HepG2 (cell line): ENCODE data around the gene COPS6. TPM values are rescaled to one million over a fixed set of nuclear protein-coding genes. Genes with fewer than 3 reads are reported as not detected.

Source experiments
- ETV6 ChIP-seq: sonication (generic); formaldehyde crosslinking; conservative IDR thresholded peaks from 2 replicates; pipeline ENCODE4 v1.4.0; 2020; ENCODE audit warnings: missing genetic modification reagents
- EZH2 ChIP-seq: conservative IDR thresholded peaks from 2 replicates; pipeline ENCODE4 v1.6.1; 2012; ENCODE audit warnings: mild to moderate bottlenecking, low read depth, low read length, moderate library complexity
- KMT2A ChIP-seq: sonication (generic); formaldehyde crosslinking; IDR thresholded peaks from 2 replicates; pipeline ENCODE4 v1.4.0; 2020; ENCODE audit warnings: missing genetic modification reagents
- PHF5A ChIP-seq: IDR thresholded peaks from one replicate; pipeline ENCODE4 v1.6.1; 2018; ENCODE audit warnings: low read depth, missing genetic modification reagents; ENCODE audit not compliant: unreplicated experiment
- PPARG ChIP-seq: conservative IDR thresholded peaks from 2 replicates; pipeline ENCODE4 v1.6.1; 2016; ENCODE audit warnings: missing biosample characterization, missing genetic modification reagents
- PRPF4 ChIP-seq: fragments of 200-400 bp; formaldehyde crosslinking; IDR thresholded peaks from 2 replicates; pipeline ENCODE4 v1.6.1; 2016; ENCODE audit warnings: low read length, low read depth; ENCODE audit not compliant: poor library complexity, severe bottlenecking
- SIX4 ChIP-seq: sonication (generic); formaldehyde crosslinking; IDR thresholded peaks from 2 replicates; pipeline ENCODE4 v1.4.0; 2020; ENCODE audit warnings: missing genetic modification reagents
- SMARCC2 ChIP-seq: fragments of 450-650 bp; IDR thresholded peaks from 2 replicates; pipeline ENCODE4 v1.6.1; 2017; ENCODE audit warnings: antibody characterized with exemption, mild to moderate bottlenecking
- SRF ChIP-seq: IDR thresholded peaks from 2 replicates; pipeline ENCODE4 v1.6.1; 2011; ENCODE audit warnings: mild to moderate bottlenecking, low read depth, low read length, moderate library complexity
- SRSF9 ChIP-seq: fragments of 200-400 bp; formaldehyde crosslinking; IDR thresholded peaks from 2 replicates; pipeline ENCODE4 v1.6.1; 2018; ENCODE audit warnings: borderline replicate concordance, mild to moderate bottlenecking, low read depth, low read length; ENCODE audit not compliant: insufficient read depth, poor library complexity, severe bottlenecking
- ZEB1 ChIP-seq: IDR thresholded peaks from 2 replicates; pipeline ENCODE4 v1.6.1; 2012; ENCODE audit warnings: mild to moderate bottlenecking, low read depth, inconsistent platforms; ENCODE audit not compliant: insufficient replicate concordance
- ZFY ChIP-seq: sonication (generic); formaldehyde crosslinking; IDR thresholded peaks from 2 replicates; pipeline ENCODE4 v1.4.0; 2020; ENCODE audit warnings: missing genetic modification reagents
- ZNF205 ChIP-seq: IDR thresholded peaks from 2 replicates; pipeline ENCODE4 v1.6.1; 2018; ENCODE audit warnings: missing biosample characterization, missing genetic modification reagents
- ZNF317 ChIP-seq: sonication (generic); formaldehyde crosslinking; IDR thresholded peaks from 2 replicates; pipeline ENCODE4 v1.5.0; 2020; ENCODE audit warnings: mild to moderate bottlenecking, missing genetic modification reagents
- ZSCAN20 ChIP-seq: sonication (generic); formaldehyde crosslinking; IDR thresholded peaks from 2 replicates; pipeline ENCODE4 v1.4.0; 2020; ENCODE audit warnings: missing genetic modification reagents, mild to moderate bottlenecking, borderline replicate concordance
- ZSCAN21 ChIP-seq: sonication (generic); formaldehyde crosslinking; IDR thresholded peaks from 2 replicates; pipeline ENCODE4 v1.8.0; 2022; ENCODE audit warnings: mild to moderate bottlenecking, missing genetic modification reagents, moderate library complexity, borderline replicate concordance
- polyA plus RNA-seq, 8 experiments: library from polyadenylated mRNA; depleted of rRNA in 3 of 8; stranded (reverse) in 7 of 8; unstranded in 1 of 8; fragments of >200 nt; fragmentation: Illumina TruSeq in 4 of 8; extraction: Trizol in 4 of 8; gene quantifications; 2 replicates each; pipeline versions ENCODE4 v1.2.1 to v1.2.3, GENCODE V29; 2011 to 2016; ENCODE audit warnings: low read depth in 4 of 8, missing spikeins in 1 of 8, mixed read lengths in 1 of 8; ENCODE audit not compliant: insufficient read depth in 1 of 8
- total RNA-seq, 5 experiments: library from RNA; depleted of rRNA; stranded (reverse); fragments of >200 nt; fragmentation: Illumina TruSeq; extraction: Trizol; gene quantifications; 2 replicates each; pipeline ENCODE4 v1.2.3, GENCODE V29; 2016; ENCODE audit warnings: low read depth in 1 of 5
- TF ChIP-seq, protein P1 (sequence below): sonication (generic); formaldehyde crosslinking; IDR thresholded peaks from 2 replicates; pipeline ENCODE4 v1.4.0; 2020; ENCODE audit warnings: missing genetic modification reagents
- TF ChIP-seq, protein P2 (sequence below): sonication (generic); formaldehyde crosslinking; IDR thresholded peaks from 2 replicates; pipeline ENCODE4 v1.5.0; 2020; ENCODE audit warnings: mild to moderate bottlenecking, low read depth, missing genetic modification reagents, borderline replicate concordance
- TF ChIP-seq, protein P3 (sequence below): sonication (generic); formaldehyde crosslinking; IDR thresholded peaks from 2 replicates; pipeline ENCODE4 v1.8.0; 2022; ENCODE audit warnings: mild to moderate bottlenecking, missing genetic modification reagents, moderate library complexity
- TF ChIP-seq, protein P4 (sequence below): IDR thresholded peaks from 2 replicates; pipeline ENCODE4 v1.6.1; 2018; ENCODE audit warnings: missing genetic modification reagents
- TF ChIP-seq, protein P5 (sequence below): sonication (generic); formaldehyde crosslinking; IDR thresholded peaks from 2 replicates; pipeline ENCODE4 v1.5.1; 2020; ENCODE audit warnings: missing genetic modification reagents, mild to moderate bottlenecking, borderline replicate concordance

The COPS6 gene
- total and polyA plus RNA-seq, 2 of the 13 experiments (the other 11 are each of a cell fraction or from before 2014, with no cell fraction given): 33.4 to 117 TPM

DNA sequence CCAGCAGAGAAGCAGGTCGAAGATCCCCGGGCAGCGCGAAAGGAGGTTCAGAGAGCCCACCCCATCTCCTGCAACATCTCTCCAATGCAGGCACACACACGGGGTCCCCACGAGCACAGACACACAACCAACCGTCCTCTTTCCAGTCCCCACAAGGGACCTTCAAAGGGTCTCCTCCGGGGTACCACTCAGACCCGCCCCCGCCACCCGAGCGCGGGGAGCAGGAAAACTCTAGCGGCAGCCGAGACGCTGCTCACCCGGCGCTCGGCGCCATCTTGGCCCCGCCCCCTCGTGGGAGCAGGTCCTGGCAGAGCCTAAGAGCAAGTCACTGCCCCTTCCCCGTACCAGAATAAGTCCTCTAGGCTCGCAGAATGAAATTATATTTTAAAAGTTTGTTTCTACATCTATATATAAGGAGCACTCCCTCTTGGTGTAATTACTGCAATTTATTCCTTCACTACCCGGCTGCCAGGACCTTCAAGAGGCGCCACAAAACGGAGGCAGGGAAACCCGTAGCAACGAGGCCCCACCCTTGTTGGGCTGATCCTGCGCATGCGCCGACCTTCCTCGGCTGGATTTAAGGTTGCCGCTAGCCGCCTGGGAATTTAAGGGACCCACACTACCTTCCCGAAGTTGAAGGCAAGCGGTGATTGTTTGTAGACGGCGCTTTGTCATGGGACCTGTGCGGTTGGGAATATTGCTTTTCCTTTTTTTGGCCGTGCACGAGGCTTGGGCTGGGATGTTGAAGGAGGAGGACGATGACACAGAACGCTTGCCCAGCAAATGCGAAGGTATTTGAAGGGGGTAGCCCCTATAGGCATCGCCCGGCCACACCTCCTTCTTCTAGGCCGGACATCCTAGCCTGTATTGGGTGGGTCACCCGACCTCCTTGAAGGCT, 30.6 kb downstream of the COPS6 start, which contains the start of the genes CNPY4 and TAF6 (continued):
- TF ChIP-seq, protein P1, sequence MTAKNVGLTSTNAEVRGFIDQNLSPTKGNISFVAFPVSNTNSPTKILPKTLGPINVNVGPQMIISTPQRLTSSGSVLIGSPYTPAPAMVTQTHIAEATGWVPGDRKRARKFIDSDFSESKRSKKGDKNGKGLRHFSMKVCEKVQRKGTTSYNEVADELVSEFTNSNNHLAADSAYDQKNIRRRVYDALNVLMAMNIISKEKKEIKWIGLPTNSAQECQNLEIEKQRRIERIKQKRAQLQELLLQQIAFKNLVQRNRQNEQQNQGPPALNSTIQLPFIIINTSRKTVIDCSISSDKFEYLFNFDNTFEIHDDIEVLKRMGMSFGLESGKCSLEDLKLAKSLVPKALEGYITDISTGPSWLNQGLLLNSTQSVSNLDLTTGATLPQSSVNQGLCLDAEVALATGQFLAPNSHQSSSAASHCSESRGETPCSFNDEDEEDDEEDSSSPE (CRISPR knock-in tag): peak; percentile 71; the same call in 1 of the 2 replicates
- TF ChIP-seq PRPF4 (no peak), SRF (no peak), SIX4 (0 out of 2 replicates have a peak, but pooled peaks have one; percentile 20), ZSCAN20 (peak; percentile 92; the same call in 1 of the 2 replicates), PPARG (CRISPR knock-in tag) (no peak), EZH2 (no peak), ZNF317 (CRISPR knock-in tag) (no peak), SMARCC2 (no peak), ETV6 (CRISPR knock-in tag) (0 out of 2 replicates have a peak, but pooled peaks have one; percentile 12), ZEB1 (no peak), PHF5A (CRISPR knock-in tag) (peak; percentile 27), ZNF205 (CRISPR knock-in tag) (no peak), ZFY (CRISPR knock-in tag) (no peak), KMT2A (CRISPR knock-in tag) (0 out of 2 replicates have a peak, but pooled peaks have one; percentile 51), ZSCAN21 (CRISPR knock-in tag) (0 out of 2 replicates have a peak, but pooled peaks have one; percentile 18), SRSF9 (no peak)
- TF ChIP-seq, protein P2, sequence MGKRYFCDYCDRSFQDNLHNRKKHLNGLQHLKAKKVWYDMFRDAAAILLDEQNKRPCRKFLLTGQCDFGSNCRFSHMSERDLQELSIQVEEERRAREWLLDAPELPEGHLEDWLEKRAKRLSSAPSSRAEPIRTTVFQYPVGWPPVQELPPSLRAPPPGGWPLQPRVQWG (CRISPR knock-in tag): no peak
- TF ChIP-seq, protein P3, sequence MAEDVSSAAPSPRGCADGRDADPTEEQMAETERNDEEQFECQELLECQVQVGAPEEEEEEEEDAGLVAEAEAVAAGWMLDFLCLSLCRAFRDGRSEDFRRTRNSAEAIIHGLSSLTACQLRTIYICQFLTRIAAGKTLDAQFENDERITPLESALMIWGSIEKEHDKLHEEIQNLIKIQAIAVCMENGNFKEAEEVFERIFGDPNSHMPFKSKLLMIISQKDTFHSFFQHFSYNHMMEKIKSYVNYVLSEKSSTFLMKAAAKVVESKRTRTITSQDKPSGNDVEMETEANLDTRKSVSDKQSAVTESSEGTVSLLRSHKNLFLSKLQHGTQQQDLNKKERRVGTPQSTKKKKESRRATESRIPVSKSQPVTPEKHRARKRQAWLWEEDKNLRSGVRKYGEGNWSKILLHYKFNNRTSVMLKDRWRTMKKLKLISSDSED: 0 out of 2 replicates have a peak, but pooled peaks have one; percentile 21
- TF ChIP-seq, protein P4, sequence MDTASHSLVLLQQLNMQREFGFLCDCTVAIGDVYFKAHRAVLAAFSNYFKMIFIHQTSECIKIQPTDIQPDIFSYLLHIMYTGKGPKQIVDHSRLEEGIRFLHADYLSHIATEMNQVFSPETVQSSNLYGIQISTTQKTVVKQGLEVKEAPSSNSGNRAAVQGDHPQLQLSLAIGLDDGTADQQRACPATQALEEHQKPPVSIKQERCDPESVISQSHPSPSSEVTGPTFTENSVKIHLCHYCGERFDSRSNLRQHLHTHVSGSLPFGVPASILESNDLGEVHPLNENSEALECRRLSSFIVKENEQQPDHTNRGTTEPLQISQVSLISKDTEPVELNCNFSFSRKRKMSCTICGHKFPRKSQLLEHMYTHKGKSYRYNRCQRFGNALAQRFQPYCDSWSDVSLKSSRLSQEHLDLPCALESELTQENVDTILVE (CRISPR knock-in tag): peak; percentile 66
- TF ChIP-seq, protein P5, sequence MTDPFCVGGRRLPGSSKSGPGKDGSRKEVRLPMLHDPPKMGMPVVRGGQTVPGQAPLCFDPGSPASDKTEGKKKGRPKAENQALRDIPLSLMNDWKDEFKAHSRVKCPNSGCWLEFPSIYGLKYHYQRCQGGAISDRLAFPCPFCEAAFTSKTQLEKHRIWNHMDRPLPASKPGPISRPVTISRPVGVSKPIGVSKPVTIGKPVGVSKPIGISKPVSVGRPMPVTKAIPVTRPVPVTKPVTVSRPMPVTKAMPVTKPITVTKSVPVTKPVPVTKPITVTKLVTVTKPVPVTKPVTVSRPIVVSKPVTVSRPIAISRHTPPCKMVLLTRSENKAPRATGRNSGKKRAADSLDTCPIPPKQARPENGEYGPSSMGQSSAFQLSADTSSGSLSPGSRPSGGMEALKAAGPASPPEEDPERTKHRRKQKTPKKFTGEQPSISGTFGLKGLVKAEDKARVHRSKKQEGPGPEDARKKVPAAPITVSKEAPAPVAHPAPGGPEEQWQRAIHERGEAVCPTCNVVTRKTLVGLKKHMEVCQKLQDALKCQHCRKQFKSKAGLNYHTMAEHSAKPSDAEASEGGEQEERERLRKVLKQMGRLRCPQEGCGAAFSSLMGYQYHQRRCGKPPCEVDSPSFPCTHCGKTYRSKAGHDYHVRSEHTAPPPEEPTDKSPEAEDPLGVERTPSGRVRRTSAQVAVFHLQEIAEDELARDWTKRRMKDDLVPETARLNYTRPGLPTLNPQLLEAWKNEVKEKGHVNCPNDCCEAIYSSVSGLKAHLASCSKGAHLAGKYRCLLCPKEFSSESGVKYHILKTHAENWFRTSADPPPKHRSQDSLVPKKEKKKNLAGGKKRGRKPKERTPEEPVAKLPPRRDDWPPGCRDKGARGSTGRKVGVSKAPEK (CRISPR knock-in tag): no peak
